Upper lobe of right lung (tissue), 1 donor: Measurements from ENCODE around the gene APPBP2. TPM values are rescaled to one million over a fixed set of nuclear protein-coding genes. Genes with fewer than 3 reads are reported as not detected.
"Not testable (repeated sequence)": the region's sequence is repeated elsewhere in the genome, so short reads cannot be mapped to it uniquely, and the experiment has no call there.

Experiments
- ATAC-seq: fragments of 200-7000 bp; cut with Tn5 transposase; one replicate; pipeline ENCODE4 v1.9.1; 2020; ENCODE audit warnings: mild to moderate bottlenecking, moderate library complexity
- DNase-seq: peaks from one replicate; pipeline ENCODE4 v3.0.0-alpha.2; 2020
- H3K27ac ChIP-seq: fragments of 200-600 bp; one replicate; pipeline ENCODE4 v1.8.0; 2022
- H3K27me3 ChIP-seq: fragments of 200-600 bp; one replicate; pipeline ENCODE4 v1.8.0; 2022; ENCODE audit warnings: mild to moderate bottlenecking
- H3K36me3 ChIP-seq: fragments of 200-600 bp; one replicate; pipeline ENCODE4 v1.8.0; 2022
- H3K4me1 ChIP-seq: fragments of 200-600 bp; one replicate; pipeline ENCODE4 v1.8.0; 2022
- H3K4me3 ChIP-seq: fragments of 200-600 bp; one replicate; pipeline ENCODE4 v1.8.0; 2022; ENCODE audit warnings: mild to moderate bottlenecking
- H3K9me3 ChIP-seq: fragments of 200-600 bp; one replicate; pipeline ENCODE4 v1.8.0; 2022
- intact Hi-C: fragments of 100-400 bp; cut with DNase I; formaldehyde crosslinking; loops from one replicate; pipeline ENCODE4 v1.11.0; 2022
- total RNA-seq: library from RNA; stranded (reverse); fragmentation: NEBNext Ultra II Directional; extraction: Animal tissue kit (Norgen Biotek cat#: 25700); gene quantifications from one replicate; pipeline ENCODE4 v1.2.1, GENCODE V29; 2021
- TF ChIP-seq, protein P1 (sequence below): fragments of 200-600 bp; IDR thresholded peaks from one replicate; pipeline ENCODE4 v1.8.0; 2022; ENCODE audit warnings: antibody characterized with exemption
- donor health status: DM: no; HTN: yes; CAD: no; lungs with severe emphysema.

The APPBP2 gene
- total RNA-seq, 1 donor from 2014 or later, result 43.6 TPM

DNA sequence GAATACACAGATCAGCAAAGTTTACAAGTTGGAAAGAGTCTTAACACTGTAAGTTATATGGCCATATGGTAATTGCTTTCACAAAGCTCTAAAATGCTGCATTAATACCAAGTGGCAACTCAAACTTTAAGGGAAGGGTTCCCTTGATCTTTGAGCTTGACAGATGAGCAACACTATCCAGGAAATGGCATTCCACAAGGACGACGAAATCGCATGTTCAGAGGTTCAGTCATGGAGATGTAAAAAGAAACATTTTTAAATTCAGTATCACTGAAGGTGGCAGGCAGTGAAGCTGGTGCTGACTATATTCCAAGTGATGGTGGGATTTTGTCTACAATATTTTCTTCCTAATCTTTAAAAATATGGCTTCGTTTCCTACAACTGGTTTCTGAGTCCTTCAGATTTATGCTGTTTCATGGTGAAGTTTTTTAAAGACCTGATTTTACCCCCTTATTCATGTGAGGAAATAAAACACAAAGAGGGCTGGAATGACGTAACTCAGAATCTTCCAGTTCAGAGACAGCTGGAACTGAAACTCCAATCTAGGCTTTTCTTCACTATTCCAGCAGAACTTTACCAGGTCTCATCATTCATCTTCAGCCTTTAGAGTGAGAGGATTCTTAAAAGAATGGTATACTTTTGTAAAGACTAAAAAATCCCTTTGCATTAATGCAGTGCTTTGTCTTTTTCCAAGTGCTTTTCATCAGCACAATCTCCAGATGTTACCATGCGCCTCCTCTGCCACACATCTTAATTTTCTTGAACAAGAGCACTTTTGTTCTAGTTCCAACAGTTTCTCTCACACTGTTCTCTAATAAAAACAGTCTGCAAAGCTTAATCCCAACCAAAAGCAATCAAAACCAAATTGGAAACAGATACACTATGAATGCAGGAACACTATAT, 83.5 kb downstream of the APPBP2 start:
- TF ChIP-seq, protein P1, sequence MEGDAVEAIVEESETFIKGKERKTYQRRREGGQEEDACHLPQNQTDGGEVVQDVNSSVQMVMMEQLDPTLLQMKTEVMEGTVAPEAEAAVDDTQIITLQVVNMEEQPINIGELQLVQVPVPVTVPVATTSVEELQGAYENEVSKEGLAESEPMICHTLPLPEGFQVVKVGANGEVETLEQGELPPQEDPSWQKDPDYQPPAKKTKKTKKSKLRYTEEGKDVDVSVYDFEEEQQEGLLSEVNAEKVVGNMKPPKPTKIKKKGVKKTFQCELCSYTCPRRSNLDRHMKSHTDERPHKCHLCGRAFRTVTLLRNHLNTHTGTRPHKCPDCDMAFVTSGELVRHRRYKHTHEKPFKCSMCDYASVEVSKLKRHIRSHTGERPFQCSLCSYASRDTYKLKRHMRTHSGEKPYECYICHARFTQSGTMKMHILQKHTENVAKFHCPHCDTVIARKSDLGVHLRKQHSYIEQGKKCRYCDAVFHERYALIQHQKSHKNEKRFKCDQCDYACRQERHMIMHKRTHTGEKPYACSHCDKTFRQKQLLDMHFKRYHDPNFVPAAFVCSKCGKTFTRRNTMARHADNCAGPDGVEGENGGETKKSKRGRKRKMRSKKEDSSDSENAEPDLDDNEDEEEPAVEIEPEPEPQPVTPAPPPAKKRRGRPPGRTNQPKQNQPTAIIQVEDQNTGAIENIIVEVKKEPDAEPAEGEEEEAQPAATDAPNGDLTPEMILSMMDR, result no peak
- ATAC-seq (no peak), DNase-seq (no peak)
- Histone ChIP-seq H3K27ac (no peak overlapping the region), H3K4me1 (no peaks in the 10 kb centered on the region), H3K36me3 (peaks cover 33% of the 10 kb centered on the region), H3K4me3 (no peak overlapping the region), H3K9me3 (no peaks in the 10 kb centered on the region), H3K27me3 (no peaks in the 10 kb centered on the region)
- intact Hi-C loops, result no loop called here

DNA sequence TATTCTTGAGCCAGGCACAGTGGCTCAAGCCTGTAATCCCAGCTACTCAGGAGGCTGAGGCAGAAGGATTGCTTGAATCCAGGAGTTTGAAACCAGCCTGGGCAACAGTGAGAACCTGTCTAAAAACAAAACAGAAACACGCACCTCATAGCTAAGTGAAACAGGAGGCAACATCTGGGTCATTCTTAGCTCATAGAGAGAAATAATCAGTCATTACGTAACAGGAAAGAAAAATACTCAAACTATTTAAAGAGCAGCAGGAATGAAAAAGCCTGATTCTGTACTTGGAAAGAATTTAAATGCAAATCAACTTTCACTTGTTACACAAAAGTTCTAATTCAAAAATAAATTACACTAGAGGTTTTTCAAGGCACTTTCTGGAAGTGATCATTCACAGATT, 86.5 kb downstream of the APPBP2 start:
- intact Hi-C loops, result no loop called here
- Histone ChIP-seq H3K9me3 (no peaks in the 10 kb centered on the region), H3K36me3 (peaks cover 5% of the 10 kb centered on the region), H3K4me1 (no peaks in the 10 kb centered on the region), H3K27ac (no peak overlapping the region), H3K27me3 (no peaks in the 10 kb centered on the region), H3K4me3 (no peak overlapping the region)
- TF ChIP-seq, protein P1, result no peak
- no peak for ATAC-seq
- DNase-seq, result no peak

DNA sequence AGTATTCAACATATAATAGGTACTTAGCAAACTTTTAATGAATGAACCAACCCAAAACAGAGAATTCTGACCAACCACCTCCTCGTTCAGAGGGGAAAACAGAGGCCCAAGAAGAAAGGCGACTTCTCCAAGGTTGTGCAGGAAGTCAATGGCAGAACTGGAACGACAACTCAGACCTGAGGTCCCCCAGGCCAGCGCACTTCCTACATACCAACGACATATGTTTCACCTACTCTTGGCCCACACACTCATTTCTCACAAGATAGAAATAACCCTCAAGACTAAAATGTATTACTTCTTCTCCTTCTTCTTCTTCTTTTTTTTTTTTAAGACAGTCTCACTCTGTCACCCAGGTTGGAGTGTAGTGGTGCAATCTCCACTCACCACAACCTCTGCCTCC, 89.4 kb downstream of the APPBP2 start:
- no peaks in the 10 kb centered on the region for H3K36me3 ChIP-seq
- no peak overlapping the region for H3K4me3 ChIP-seq
- no peaks in the 10 kb centered on the region for H3K4me1 ChIP-seq
- no peaks in the 10 kb centered on the region for H3K27me3 ChIP-seq
- TF ChIP-seq, protein P1, result no peak
- ATAC-seq, result no peak
- DNase-seq, result no peak
- intact Hi-C loops, result no loop called here
- H3K27ac ChIP-seq, result no peak overlapping the region
- H3K9me3 ChIP-seq, result no peaks in the 10 kb centered on the region

DNA sequence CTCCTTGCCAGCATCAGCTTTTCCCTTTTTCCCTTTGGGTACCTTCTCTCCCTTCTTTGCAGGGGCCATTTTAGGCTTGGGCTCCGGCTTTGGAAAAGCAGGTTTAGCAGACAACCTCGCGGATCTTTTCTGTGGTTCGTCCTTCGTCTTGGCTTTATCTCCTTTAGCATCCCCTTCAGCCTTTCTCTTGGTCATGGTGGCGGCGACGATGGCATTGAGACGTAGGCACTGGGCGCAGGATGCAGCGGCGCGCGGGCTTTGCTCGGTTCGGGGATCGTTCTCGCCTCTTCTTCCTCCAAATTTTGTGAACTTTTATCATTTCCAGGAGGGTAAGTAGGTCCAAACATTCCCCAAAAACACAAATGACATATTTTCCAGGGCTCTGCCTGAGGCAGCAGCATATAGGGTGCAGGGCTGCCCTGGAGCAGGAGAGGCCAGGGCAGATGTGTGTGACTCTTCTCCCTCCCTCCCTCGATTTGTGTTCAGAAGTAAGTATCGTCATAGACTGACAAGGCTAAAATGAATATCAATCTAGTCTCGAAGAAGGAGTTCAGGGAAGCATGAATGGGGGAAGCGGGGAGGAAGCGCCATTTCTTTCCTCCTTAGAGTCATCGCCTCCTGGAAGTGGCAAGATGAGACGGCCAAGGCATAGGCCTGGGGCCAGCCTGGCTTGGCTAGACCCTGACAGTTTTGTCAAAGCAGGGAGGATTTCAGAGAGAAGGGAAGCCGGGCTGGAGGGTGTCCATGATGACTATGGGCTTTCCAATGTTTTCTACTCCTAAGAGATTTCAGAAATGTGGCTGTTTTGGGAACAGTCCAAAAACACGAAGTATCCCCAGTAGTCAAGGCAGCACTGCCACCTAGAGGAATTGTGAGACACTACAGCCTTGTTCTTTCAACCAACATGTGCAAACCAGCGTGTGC, 90.5 kb downstream of the APPBP2 start:
- TF ChIP-seq, protein P1, result peak; percentile 91
- H3K27me3 ChIP-seq, result no peaks in the 10 kb centered on the region
- DNase-seq, result no peak
- H3K9me3 ChIP-seq, result no peaks in the 10 kb centered on the region
- H3K27ac ChIP-seq, result no peak overlapping the region
- H3K36me3 ChIP-seq, result no peaks in the 10 kb centered on the region
- H3K4me3 ChIP-seq, result no peak overlapping the region
- H3K4me1 ChIP-seq, result no peaks in the 10 kb centered on the region
- ATAC-seq, result peak; percentile 96
- intact Hi-C loops, result no loop called here

DNA sequence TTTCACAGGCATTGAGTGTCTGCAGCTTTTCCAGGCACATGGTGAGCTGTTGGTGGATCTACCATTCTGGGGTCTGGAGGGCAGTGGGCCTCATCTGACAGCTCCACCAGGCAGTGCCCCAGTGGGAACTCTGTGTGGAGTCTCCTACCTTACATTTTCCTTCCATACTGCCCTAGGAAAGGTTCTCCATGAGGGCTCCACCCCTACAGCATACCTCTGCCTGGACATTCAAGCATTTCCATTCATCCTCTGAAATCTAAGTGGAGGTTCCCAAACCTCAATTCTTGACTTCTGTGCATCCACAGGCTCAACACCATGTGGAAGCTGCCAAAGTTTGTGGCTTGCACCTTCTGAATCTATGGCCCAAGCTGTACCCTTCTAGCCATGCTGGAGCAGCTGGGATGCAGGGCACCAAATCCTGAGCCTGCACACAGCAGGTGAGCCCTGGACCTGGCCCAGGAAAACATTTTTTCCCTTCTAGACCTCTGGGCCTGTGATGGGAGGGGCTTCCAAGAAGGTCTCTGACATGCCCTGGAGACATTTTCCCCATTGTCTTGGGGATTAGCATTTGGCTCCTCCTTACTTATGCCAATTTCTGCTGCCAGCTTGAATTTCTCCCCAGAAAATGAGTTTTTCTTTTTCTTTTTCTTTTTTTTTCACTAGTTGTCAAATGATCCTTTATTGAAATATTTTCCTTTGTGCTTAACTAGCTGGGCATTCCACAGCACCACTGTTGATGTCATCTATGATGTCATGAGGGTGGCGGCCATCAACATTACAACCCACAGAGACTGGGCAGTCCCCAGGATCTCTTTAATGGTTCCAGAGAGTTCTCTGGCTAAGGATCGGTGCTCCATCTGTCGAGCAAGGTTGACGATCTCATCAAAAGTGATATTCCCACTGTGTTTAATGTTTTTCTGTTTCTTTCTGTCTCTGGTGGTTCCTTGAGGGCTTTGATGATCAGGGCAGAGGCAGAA, 92.7 kb downstream of the APPBP2 start:
- H3K27me3 ChIP-seq, H3K27ac ChIP-seq, H3K9me3 ChIP-seq, H3K36me3 ChIP-seq, DNase-seq, intact Hi-C loops, ATAC-seq, H3K4me3 ChIP-seq, H3K4me1 ChIP-seq: not testable (repeated sequence)

DNA sequence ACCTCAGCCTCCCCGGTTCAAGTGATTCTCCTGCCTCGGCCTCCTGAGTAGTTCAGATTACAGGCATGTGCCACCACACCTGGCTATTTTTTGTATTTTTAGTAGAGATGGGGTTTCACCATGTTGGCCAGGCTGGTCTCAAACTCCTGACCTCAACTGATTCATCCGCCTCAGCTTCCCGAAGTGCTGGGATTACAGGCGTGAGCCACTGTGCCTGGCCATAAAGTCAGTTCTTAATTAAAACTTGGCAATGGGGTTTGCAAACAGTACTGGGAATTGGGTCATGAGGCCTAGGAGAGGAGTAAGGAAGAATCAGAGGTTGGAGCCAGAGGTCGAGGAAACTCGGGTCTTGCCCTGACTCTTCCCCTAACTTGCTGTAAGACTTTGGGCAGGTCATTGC, 95.5 kb downstream of the APPBP2 start:
- H3K27ac ChIP-seq, ATAC-seq, H3K4me3 ChIP-seq, H3K27me3 ChIP-seq, H3K36me3 ChIP-seq, DNase-seq, H3K9me3 ChIP-seq, intact Hi-C loops, H3K4me1 ChIP-seq: not testable (repeated sequence)

DNA sequence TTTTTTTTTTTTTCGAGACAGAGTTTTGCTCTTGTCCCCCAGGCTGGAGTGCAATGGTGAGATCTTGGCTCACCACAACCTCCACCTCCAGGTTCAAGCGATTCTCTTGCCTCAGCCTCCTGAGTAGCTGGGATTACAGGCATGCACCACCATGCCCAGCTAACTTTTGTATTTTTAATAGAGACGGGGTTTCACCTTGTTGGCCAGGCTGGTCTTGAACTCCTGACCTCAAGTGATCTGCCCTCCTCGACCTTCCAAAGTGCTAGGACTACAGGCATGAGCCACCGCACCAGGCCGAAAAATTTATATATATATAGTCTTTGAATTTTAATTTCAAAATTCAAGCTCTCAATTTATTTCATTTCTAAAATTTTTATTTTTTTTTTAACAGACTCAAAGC, 97.6 kb downstream of the APPBP2 start:
- intact Hi-C loops, H3K27ac ChIP-seq, H3K4me3 ChIP-seq, H3K36me3 ChIP-seq, H3K4me1 ChIP-seq, DNase-seq, H3K9me3 ChIP-seq, ATAC-seq, H3K27me3 ChIP-seq: not testable (repeated sequence)
